A549 (cell line): ENCODE data around the gene SLC35A3. TPM values are rescaled to one million over a fixed set of nuclear protein-coding genes. Genes with fewer than 3 reads are reported as not detected.
"Not testable (repeated sequence)": the region's sequence is repeated elsewhere in the genome, so short reads cannot be mapped to it uniquely, and the experiment has no call there.

Source experiments
- ATAC-seq, 2 experiments: fragments of 200-7000 bp in 1 of 2; fragments of >200 bp in 1 of 2; cut with Nextera tagmentation in 1 of 2; cut with Tn5 transposase in 1 of 2; 3 replicates each; pipeline versions ENCODE4 v1.8.0 to v1.9.1; 2018 to 2020; ENCODE audit warnings: mild to moderate bottlenecking in 1 of 2, moderate library complexity in 1 of 2
- CTCF ChIA-PET: fragments of 300-600 bp; sonication (Branson Sonifier 250); formaldehyde crosslinking; extraction: SDS; loops from one replicate; lab custom pipeline; 2021; ENCODE audit warnings: antibody characterized with exemption, inconsistent platforms; lab: Yijun Ruan, JAX
- POLR2A ChIA-PET: fragments of 350-600 bp; formaldehyde crosslinking; extraction: SDS; loops from one replicate; lab custom pipeline; 2021; ENCODE audit warnings: antibody characterized with exemption, inconsistent platforms; lab: Yijun Ruan, JAX
- DNase-seq, 2 experiments: peaks; one replicate each; pipeline versions ENCODE4 v3.0.0 to v3.0.0-alpha.2; 2011 to 2016; ENCODE audit warnings: low read depth in 1 of 2, low spot score in 1 of 2
- FAIRE-seq: peaks from 2 replicates; lab custom pipeline; 2011; peaks lifted over from hg19 to GRCh38; lab: Jason Lieb, UNC
- H3K27ac ChIP-seq, 2 experiments: fragments of >200 bp; sonication (Bioruptor Twin); formaldehyde crosslinking; 3 replicates each; pipeline ENCODE4 v1.5.1; 2016 to 2017
- H3K4me1 ChIP-seq: fragments of >200 bp; sonication (Bioruptor Twin); formaldehyde crosslinking; 3 replicates; pipeline ENCODE4 v1.6.1; 2016
- H3K4me2 ChIP-seq: fragments of >200 bp; sonication (Bioruptor Twin); formaldehyde crosslinking; 3 replicates; pipeline ENCODE4 v1.6.1; 2016
- H3K4me3 ChIP-seq: fragments of >200 bp; sonication (Bioruptor Twin); formaldehyde crosslinking; 3 replicates; pipeline ENCODE4 v1.5.1; 2016
- H3K9me3 ChIP-seq: fragments of >200 bp; sonication (Bioruptor Twin); formaldehyde crosslinking; 3 replicates; pipeline ENCODE4 v1.6.1; 2016
- CHD4 ChIP-seq: fragments of 200-600 bp; sonication (generic); IDR thresholded peaks from 2 replicates; pipeline ENCODE4 v1.6.1; 2016; ENCODE audit warnings: antibody characterized with exemption, mild to moderate bottlenecking, borderline replicate concordance
- E2F6 ChIP-seq: IDR thresholded peaks from 2 replicates; pipeline ENCODE4 v1.6.1; 2012; ENCODE audit warnings: low read depth, borderline replicate concordance
- EHMT2 ChIP-seq: fragments of 200-600 bp; sonication (generic); IDR thresholded peaks from 2 replicates; pipeline ENCODE4 v1.6.1; 2016; ENCODE audit warnings: antibody characterized with exemption, low read depth, mild to moderate bottlenecking, moderate library complexity
- ESRRA ChIP-seq: fragments of 150-350 bp; IDR thresholded peaks from 2 replicates; pipeline ENCODE4 v1.6.1; 2014; ENCODE audit warnings: mild to moderate bottlenecking, low read length, borderline replicate concordance
- FOXS1 ChIP-seq: fragments of 250-450 bp; sonication (Bioruptor Pico); IDR thresholded peaks from 2 replicates; pipeline ENCODE4 v1.5.0; 2020; ENCODE audit warnings: mild to moderate bottlenecking, moderate library complexity
- GATA3 ChIP-seq: IDR thresholded peaks from 2 replicates; pipeline ENCODE4 v1.6.1; 2012; ENCODE audit warnings: borderline replicate concordance
- HDAC2 ChIP-seq: fragments of 200-600 bp; sonication (generic); IDR thresholded peaks from 2 replicates; pipeline ENCODE4 v1.6.1; 2016
- HES2 ChIP-seq: fragments of >200 bp; sonication (Bioruptor Twin); formaldehyde crosslinking; IDR thresholded peaks from 2 replicates; pipeline ENCODE4 v1.6.1; 2016
- HEYL ChIP-seq: fragments of 250-450 bp; sonication (Bioruptor Pico); IDR thresholded peaks from 2 replicates; pipeline ENCODE4 v1.8.0; 2021; ENCODE audit warnings: mild to moderate bottlenecking, moderate library complexity
- HOXB13 ChIP-seq: fragments of 250-450 bp; sonication (Bioruptor Pico); IDR thresholded peaks from 2 replicates; pipeline ENCODE4 v1.5.0; 2020; ENCODE audit warnings: low read depth, mild to moderate bottlenecking, moderate library complexity
- JUNB ChIP-seq: fragments of >200 bp; sonication (Bioruptor Twin); formaldehyde crosslinking; IDR thresholded peaks from 2 replicates; pipeline ENCODE4 v1.6.1; 2016
- MAFK ChIP-seq: fragments of 450-650 bp; IDR thresholded peaks from 2 replicates; pipeline ENCODE4 v1.6.1; 2014; ENCODE audit not compliant: partially characterized antibody
- NFE2L2 ChIP-seq: fragments of 150-350 bp; conservative IDR thresholded peaks from 2 replicates; pipeline ENCODE4 v1.6.1; 2014; ENCODE audit warnings: low read length
- NPAS2 ChIP-seq: fragments of 250-450 bp; sonication (Bioruptor Pico); IDR thresholded peaks from 2 replicates; pipeline ENCODE4 v1.8.0; 2022; ENCODE audit warnings: mild to moderate bottlenecking, moderate library complexity, borderline replicate concordance
- PHF8 ChIP-seq: fragments of 200-600 bp; sonication (generic); IDR thresholded peaks from 2 replicates; pipeline ENCODE4 v1.6.1; 2016; ENCODE audit warnings: low read depth, mild to moderate bottlenecking, antibody characterized with exemption, moderate library complexity, borderline replicate concordance
- POLR2A ChIP-seq: IDR thresholded peaks from 2 replicates; pipeline ENCODE4 v1.6.1; 2012; ENCODE audit warnings: mild to moderate bottlenecking, low read length
- POLR2AphosphoS2 ChIP-seq: conservative IDR thresholded peaks from 2 replicates; pipeline ENCODE4 v1.6.1; 2012; ENCODE audit warnings: low read length, improper control_type of control experiment, inconsistent platforms
- RAD21 ChIP-seq, 2 experiments: fragments of >200 bp in 1 of 2; sonication (Bioruptor Twin) in 1 of 2; formaldehyde crosslinking in 1 of 2; IDR thresholded peaks in 1 of 2; conservative IDR thresholded peaks in 1 of 2; 2 replicates in 1 of 2; 3 replicates in 1 of 2; pipeline ENCODE4 v1.6.1; 2012 to 2018; ENCODE audit warnings: inconsistent platforms in 1 of 2
- RFX5 ChIP-seq: fragments of 450-650 bp; IDR thresholded peaks from 2 replicates; pipeline ENCODE4 v1.7.1; 2014; ENCODE audit warnings: antibody characterized with exemption, mild to moderate bottlenecking, moderate library complexity
- RNF2 ChIP-seq: fragments of 200-600 bp; sonication (generic); IDR thresholded peaks from 2 replicates; pipeline ENCODE4 v1.6.1; 2016; ENCODE audit warnings: low read depth, mild to moderate bottlenecking, antibody characterized with exemption, moderate library complexity, borderline replicate concordance
- SMC3 ChIP-seq: fragments of >200 bp; sonication (Bioruptor Twin); formaldehyde crosslinking; IDR thresholded peaks from 3 replicates; pipeline ENCODE4 v1.6.1; 2018; ENCODE audit warnings: inconsistent platforms
- TFCP2L1 ChIP-seq: fragments of 250-450 bp; sonication (Bioruptor Pico); IDR thresholded peaks from 2 replicates; pipeline ENCODE4 v1.5.0; 2021; ENCODE audit warnings: mild to moderate bottlenecking
- ZFP36 ChIP-seq: fragments of 450-650 bp; IDR thresholded peaks from 2 replicates; pipeline ENCODE4 v1.6.1; 2014; ENCODE audit warnings: borderline replicate concordance; ENCODE audit not compliant: partially characterized antibody
- WGBS: methylation state at CpG from one replicate; pipeline ENCODE4 v1.1.6; 2017; ENCODE audit errors: missing lambda C conversion rate; 5-methylcytosine and 5-hydroxymethylcytosine counted together
- polyA plus RNA-seq, 4 experiments: library from polyadenylated mRNA; depleted of rRNA in 3 of 4; stranded (reverse); fragments of >200 nt; fragmentation: RNase III in 1 of 4; extraction: RNeasy Plus Mini Kit Qiagen cat#74134 plus additional on column Dnase treatment in 1 of 4; gene quantifications; 2 replicates in 3 of 4; 3 replicates in 1 of 4; pipeline ENCODE4 v1.2.3, GENCODE V29; 2011 to 2017
- TF ChIP-seq, protein P1 (sequence below): fragments of 250-450 bp; sonication (Bioruptor Pico); IDR thresholded peaks from 2 replicates; pipeline ENCODE4 v1.5.0; 2021; ENCODE audit warnings: mild to moderate bottlenecking, moderate library complexity, borderline replicate concordance
- TF ChIP-seq, protein P2 (sequence below): fragments of 250-450 bp; sonication (Bioruptor Pico); IDR thresholded peaks from 2 replicates; pipeline ENCODE4 v1.5.0; 2020; ENCODE audit warnings: low read depth, mild to moderate bottlenecking, moderate library complexity

The SLC35A3 gene
- polyA plus RNA-seq, 2 of the 4 experiments (the other 2 are of a cell fraction), result 9.6 to 15.1 TPM

DNA sequence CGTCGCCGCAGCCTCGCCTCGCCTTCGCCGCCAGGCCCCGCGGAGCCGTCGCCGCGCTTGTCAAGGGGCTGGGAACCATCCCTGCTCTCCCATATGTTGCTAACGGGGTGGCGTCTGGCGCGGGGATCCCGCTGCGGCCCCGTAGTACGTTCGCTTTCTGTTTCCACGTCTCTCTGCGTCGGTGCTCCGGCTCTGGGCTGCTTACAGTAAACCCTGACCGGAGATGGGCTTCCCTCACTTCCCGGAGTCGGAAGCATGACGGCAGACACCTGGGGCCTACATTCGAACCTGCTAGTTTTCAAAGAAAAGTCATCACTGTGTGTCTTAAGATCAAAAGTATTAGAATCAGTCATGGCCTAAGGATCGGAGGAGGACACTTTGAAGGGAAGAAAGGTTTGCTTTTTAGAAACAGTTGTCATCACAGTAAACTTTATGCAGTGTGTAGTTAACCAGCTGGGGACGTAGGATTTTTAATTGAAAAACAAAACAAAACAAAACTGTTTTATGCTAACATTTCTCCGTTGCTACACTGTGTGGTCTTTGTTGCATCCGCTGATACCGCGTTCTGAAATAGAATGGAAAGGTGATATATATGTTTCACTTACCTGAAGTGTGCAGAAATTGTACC lies 69.0 kb downstream of the SLC35A3 start:
- POLR2A ChIA-PET, result interaction anchor here (1.5 kb wide), 1 partner anchor 69 kb away, joined by 8 read pairs; the partner anchor contains the start of gene SLC35A3
- 10% methylated on average over 9 of the region's 37 CpGs for WGBS
- H3K4me3 ChIP-seq, result peak overlapping the region; percentile 93

GRCh38 chr1:100039591-100039990 lies 69.8 kb downstream of the SLC35A3 start:
- TF ChIP-seq HES2 (no peak), JUNB (no peak), HEYL (no peak), GATA3 (no peak), NFE2L2 (no peak), HDAC2 (no peak)
- TF ChIP-seq, protein P1, sequence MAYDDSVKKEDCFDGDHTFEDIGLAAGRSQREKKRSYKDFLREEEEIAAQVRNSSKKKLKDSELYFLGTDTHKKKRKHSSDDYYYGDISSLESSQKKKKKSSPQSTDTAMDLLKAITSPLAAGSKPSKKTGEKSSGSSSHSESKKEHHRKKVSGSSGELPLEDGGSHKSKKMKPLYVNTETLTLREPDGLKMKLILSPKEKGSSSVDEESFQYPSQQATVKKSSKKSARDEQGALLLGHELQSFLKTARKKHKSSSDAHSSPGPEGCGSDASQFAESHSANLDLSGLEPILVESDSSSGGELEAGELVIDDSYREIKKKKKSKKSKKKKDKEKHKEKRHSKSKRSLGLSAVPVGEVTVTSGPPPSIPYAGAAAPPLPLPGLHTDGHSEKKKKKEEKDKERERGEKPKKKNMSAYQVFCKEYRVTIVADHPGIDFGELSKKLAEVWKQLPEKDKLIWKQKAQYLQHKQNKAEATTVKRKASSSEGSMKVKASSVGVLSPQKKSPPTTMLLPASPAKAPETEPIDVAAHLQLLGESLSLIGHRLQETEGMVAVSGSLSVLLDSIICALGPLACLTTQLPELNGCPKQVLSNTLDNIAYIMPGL (CRISPR knock-in tag), result no peak

More for the DNA sequence above, 69.0 kb downstream of the SLC35A3 start:
- Histone ChIP-seq H3K4me1 (peaks cover 9% of the 10 kb centered on the region; the same call in 1 of the 3 replicates), H3K4me2 (peak overlapping the region; percentile 86), H3K9me3 (no peaks in the 10 kb centered on the region), H3K27ac (peak overlapping the region; percentile 96 to 100)
- DNase-seq (peak in 1 of 2 experiments; percentile 45), ATAC-seq (peak in 1 of 2 experiments; percentile 73; a peak in 4 of 6 replicates), FAIRE-seq (no peak)
- CTCF ChIA-PET, result no interaction called here
- TF ChIP-seq, protein P2, sequence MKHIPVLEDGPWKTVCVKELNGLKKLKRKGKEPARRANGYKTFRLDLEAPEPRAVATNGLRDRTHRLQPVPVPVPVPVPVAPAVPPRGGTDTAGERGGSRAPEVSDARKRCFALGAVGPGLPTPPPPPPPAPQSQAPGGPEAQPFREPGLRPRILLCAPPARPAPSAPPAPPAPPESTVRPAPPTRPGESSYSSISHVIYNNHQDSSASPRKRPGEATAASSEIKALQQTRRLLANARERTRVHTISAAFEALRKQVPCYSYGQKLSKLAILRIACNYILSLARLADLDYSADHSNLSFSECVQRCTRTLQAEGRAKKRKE (CRISPR knock-in tag), result no peak
- TF ChIP-seq PHF8, result no peak
- TF ChIP-seq MAFK, result no peak
- TF ChIP-seq RAD21 (conservative IDR thresholded peaks at IDR 0.05 in 1 of 2, IDR thresholded peaks at IDR 0.05 in 1 of 2), result no peak
- TF ChIP-seq RNF2, result no peak
- TF ChIP-seq TFCP2L1 (CRISPR knock-in tag), result no peak
- no peak for TF ChIP-seq ESRRA

GRCh38 chr1:100045206-100045605 lies 75.4 kb downstream of the SLC35A3 start:
- ATAC-seq, result no peak
- TF ChIP-seq PHF8 (no peak), NFE2L2 (no peak), ZFP36 (no peak), SMC3 (no peak), POLR2A (no peak), HDAC2 (no peak), FOXS1 (CRISPR knock-in tag) (no peak), HEYL (no peak), E2F6 (no peak), POLR2AphosphoS2 (no peak), CHD4 (no peak), HOXB13 (no peak), EHMT2 (no peak), NPAS2 (CRISPR knock-in tag) (no peak), RFX5 (no peak)
- TF ChIP-seq, all 56 proteins: peak for 0
- H3K9me3 ChIP-seq, result 0 out of 3 replicates have a peak, but pooled peaks cover 2% of the 10 kb centered on the region
- H3K4me1 ChIP-seq, result peaks cover 22% of the 10 kb centered on the region
- 94% methylated on average over 5 of the region's 5 CpGs for WGBS
- H3K27ac ChIP-seq, result no peak overlapping the region
- CTCF ChIA-PET, result no interaction called here
- no peak overlapping the region for H3K4me2 ChIP-seq
- no peak for FAIRE-seq
- POLR2A ChIA-PET, result no interaction called here
- H3K4me3 ChIP-seq, result no peak overlapping the region
- no peak for DNase-seq

More at GRCh38 chr1:100039591-100039990, 69.8 kb downstream of the SLC35A3 start:
- FAIRE-seq, result no peak
- no peak for DNase-seq
- WGBS, result 7% methylated on average over 2 of the region's 2 CpGs
- POLR2A ChIA-PET, result no interaction called here
- peak overlapping the region in 1 of 2 experiments; percentile 44; a peak in 2 of 6 replicates for H3K27ac ChIP-seq
- CTCF ChIA-PET, result interaction anchor here (1.5 kb wide), 1 partner anchor 9 kb away, joined by 4 read pairs; no protein-coding TSS in a partner anchor
- no peak for ATAC-seq
- peak overlapping the region; percentile 86 for H3K4me2 ChIP-seq
- peak overlapping the region; percentile 93 for H3K4me3 ChIP-seq
- no peaks in the 10 kb centered on the region for H3K9me3 ChIP-seq
- peaks cover 9% of the 10 kb centered on the region; the same call in 1 of the 3 replicates for H3K4me1 ChIP-seq

GRCh38 chr1:100047235-100047708 lies 77.5 kb downstream of the SLC35A3 start:
- 89% methylated on average over 11 of the region's 11 CpGs for WGBS
- ATAC-seq, H3K4me3 ChIP-seq, H3K27ac ChIP-seq, FAIRE-seq, POLR2A ChIA-PET, H3K9me3 ChIP-seq, H3K4me2 ChIP-seq, DNase-seq: not testable (repeated sequence)
- CTCF ChIA-PET, result interaction anchor here (0.6 kb wide), 1 partner anchor 14 kb away, joined by 3 read pairs; no protein-coding TSS in a partner anchor
- peaks cover 21% of the 10 kb centered on the region for H3K4me1 ChIP-seq
